Body of pancreas (tissue), 4 donors: Measurements from ENCODE around the gene ADAMTS3. TPM values are rescaled to one million over a fixed set of nuclear protein-coding genes. Genes with fewer than 3 reads are reported as not detected.

Experiments used
- ATAC-seq: fragments of 150-250 bp; one replicate; pipeline ENCODE4 v1.9.1; 2016
- DNase-seq, 4 donors: peaks; one replicate each; pipeline ENCODE4 v3.0.0-alpha.2; 2019
- H3K27ac ChIP-seq, 4 donors: fragments of 200-600 bp; sonication (generic); 1 replicate in 3 of 4; 2 replicates in 1 of 4; pipeline versions ENCODE4 v1.5.1 to v1.6.1; 2016 to 2019; ENCODE audit warnings: mild to moderate bottlenecking in 1 of 4, mixed read lengths in 1 of 4, moderate library complexity in 1 of 4
- H3K27me3 ChIP-seq, 2 donors: fragments of 200-600 bp; sonication (generic); one replicate each; pipeline ENCODE4 v1.6.0; 2016; ENCODE audit warnings: mild to moderate bottlenecking in 1 of 2
- H3K36me3 ChIP-seq, 2 donors: fragments of 200-600 bp; sonication (generic); replicated peaks in 1 of 2; 2 replicates each; pipeline ENCODE4 v1.5.1; 2016; ENCODE audit warnings: low read depth in 2 of 2; ENCODE audit not compliant: insufficient read depth in 1 of 2
- H3K4me1 ChIP-seq: fragments of 200-600 bp; sonication (generic); one replicate; pipeline ENCODE4 v1.6.0; 2016
- H3K4me3 ChIP-seq, 2 donors: fragments of 200-600 bp; sonication (generic); 1 replicate in 1 of 2; 2 replicates in 1 of 2; pipeline ENCODE4 v1.5.1; 2016 to 2019
- H3K9me3 ChIP-seq, 3 donors: fragments of 200-600 bp; sonication (generic); 1 replicate in 2 of 3; 2 replicates in 1 of 3; pipeline ENCODE4 v1.5.1; 2016
- CTCF ChIP-seq, 7 experiments: fragments of 450-650 bp in 4 of 7; fragments of 200-600 bp in 3 of 7; sonication (generic) in 3 of 7; IDR thresholded peaks; one replicate each; pipeline ENCODE4 v1.5.1; 2016 to 2019; ENCODE audit warnings: antibody characterized with exemption in 7 of 7
- POLR2A ChIP-seq, 3 donors: fragments of 450-650 bp; IDR thresholded peaks; one replicate each; pipeline ENCODE4 v1.6.1; 2016; ENCODE audit warnings: antibody characterized with exemption in 3 of 3, mild to moderate bottlenecking in 2 of 3
- WGBS, 2 donors: methylation state at CpG; one replicate each; pipeline ENCODE4 v1.1.5; 2017; 5-methylcytosine and 5-hydroxymethylcytosine counted together
- intact Hi-C: fragments of 100-400 bp; cut with DNase I; formaldehyde crosslinking; loops from one replicate; pipeline ENCODE4 v1.15.1; 2023
- total RNA-seq, 2 donors: library from RNA; depleted of rRNA; stranded (reverse); fragments of >200 nt; gene quantifications; one replicate each; pipeline ENCODE4 v1.1.0, GENCODE V29; 2016

Gene ADAMTS3
- total RNA-seq, 2 donors from 2014 or later: 0.26 to 0.33 TPM

- no peak for ATAC-seq
- H3K27me3 ChIP-seq: no peaks in the 10 kb centered on the region
- no peaks in the 10 kb centered on the region for H3K4me1 ChIP-seq
- no peak overlapping the region for H3K27ac ChIP-seq
- no peak overlapping the region for H3K4me3 ChIP-seq
- H3K36me3 ChIP-seq: no peaks in the 10 kb centered on the region
- DNase-seq: no peak
- intact Hi-C loops: no loop called here
- 39 to 45% methylated on average over 4 of the region's 4 CpGs for WGBS, 2 donors
- TF ChIP-seq POLR2A (IDR thresholded peaks at IDR 0.05): no peak
- no peak for TF ChIP-seq CTCF (IDR thresholded peaks at IDR 0.05)
- no peaks in the 10 kb centered on the region for H3K9me3 ChIP-seq
These were observed 79.8 kb downstream of the ADAMTS3 start for GRCh38 chr4:72489267-72489666.

GRCh38 chr4:72486991-72487390, 82.0 kb downstream of the ADAMTS3 start:
- TF ChIP-seq POLR2A (IDR thresholded peaks at IDR 0.05): no peak
- no peak for TF ChIP-seq CTCF (IDR thresholded peaks at IDR 0.05)
- no peak overlapping the region for H3K4me3 ChIP-seq
- DNase-seq (no peak), ATAC-seq (no peak)
- H3K27ac ChIP-seq: no peak overlapping the region
- H3K9me3 ChIP-seq: no peaks in the 10 kb centered on the region
- no peaks in the 10 kb centered on the region for H3K36me3 ChIP-seq
- H3K27me3 ChIP-seq: no peaks in the 10 kb centered on the region
- intact Hi-C loops: no loop called here
- H3K4me1 ChIP-seq: no peaks in the 10 kb centered on the region

GRCh38 chr4:72484981-72485380, 84.0 kb downstream of the ADAMTS3 start:
- no peaks in the 10 kb centered on the region for H3K36me3 ChIP-seq
- ATAC-seq: no peak
- H3K27ac ChIP-seq: no peak overlapping the region
- no peaks in the 10 kb centered on the region for H3K4me1 ChIP-seq
- DNase-seq: no peak
- H3K27me3 ChIP-seq: no peaks in the 10 kb centered on the region
- intact Hi-C loops: no loop called here
- WGBS, 2 donors: 67 to 80% methylated on average over 1 of the region's 1 CpG
- H3K9me3 ChIP-seq: no peaks in the 10 kb centered on the region
- TF ChIP-seq POLR2A (IDR thresholded peaks at IDR 0.05) (no peak), CTCF (IDR thresholded peaks at IDR 0.05) (no peak)
- H3K4me3 ChIP-seq: no peak overlapping the region

- H3K27me3 ChIP-seq: no peaks in the 10 kb centered on the region
- intact Hi-C loops: no loop called here
- no peak for DNase-seq
- H3K4me1 ChIP-seq: no peaks in the 10 kb centered on the region
- H3K27ac ChIP-seq: no peak overlapping the region
- no peaks in the 10 kb centered on the region for H3K9me3 ChIP-seq
- H3K36me3 ChIP-seq: no peaks in the 10 kb centered on the region
- ATAC-seq: no peak
- TF ChIP-seq CTCF (IDR thresholded peaks at IDR 0.05) (no peak), POLR2A (IDR thresholded peaks at IDR 0.05) (no peak)
- 67 to 85% methylated on average over 1 of the region's 1 CpG for WGBS, 2 donors
- H3K4me3 ChIP-seq: no peak overlapping the region
These were observed 95.6 kb downstream of the ADAMTS3 start for GRCh38 chr4:72473434-72473900.

GRCh38 chr4:72471816-72472215, 97.2 kb downstream of the ADAMTS3 start:
- DNase-seq (no peak), ATAC-seq (no peak)
- no peaks in the 10 kb centered on the region for H3K36me3 ChIP-seq
- intact Hi-C loops: no loop called here
- H3K4me3 ChIP-seq: no peak overlapping the region
- TF ChIP-seq CTCF (IDR thresholded peaks at IDR 0.05) (no peak), POLR2A (IDR thresholded peaks at IDR 0.05) (no peak)
- WGBS, 2 donors: 56 to 64% methylated on average over 2 of the region's 2 CpGs
- H3K4me1 ChIP-seq: no peaks in the 10 kb centered on the region
- no peaks in the 10 kb centered on the region for H3K9me3 ChIP-seq
- no peaks in the 10 kb centered on the region for H3K27me3 ChIP-seq
- no peak overlapping the region for H3K27ac ChIP-seq
